Spinal cord (tissue), 10 donors: ENCODE data around the gene ATP8B3. TPM values are rescaled to one million over a fixed set of nuclear protein-coding genes. Genes with fewer than 3 reads are reported as not detected.
"Not testable (repeated sequence)": the region's sequence is repeated elsewhere in the genome, so short reads cannot be mapped to it uniquely, and the experiment has no call there.

Experiments used
- DNase-seq, 6 donors: peaks; one replicate each; pipeline versions ENCODE4 v3.0.0 to v3.0.0-alpha.2; 2013 to 2015; ENCODE audit warnings: low spot score in 6 of 6, low read depth in 4 of 6
- H3K27ac ChIP-seq: one replicate; pipeline ENCODE4 v1.5.1; 2013; ENCODE audit warnings: low read depth, low read length, control low read depth
- H3K27me3 ChIP-seq: one replicate; pipeline ENCODE4 v1.6.1; 2013; ENCODE audit warnings: low read length; ENCODE audit not compliant: control insufficient read depth, insufficient read depth
- H3K36me3 ChIP-seq: one replicate; pipeline ENCODE4 v1.6.1; 2013; ENCODE audit warnings: low read length; ENCODE audit not compliant: control insufficient read depth, insufficient read depth
- H3K4me1 ChIP-seq: one replicate; pipeline ENCODE4 v1.6.1; 2013; ENCODE audit warnings: low read length; ENCODE audit not compliant: control insufficient read depth, insufficient read depth
- H3K4me3 ChIP-seq: one replicate; pipeline ENCODE4 v1.5.1; 2013; ENCODE audit warnings: low read depth, low read length, control low read depth
- H3K9me3 ChIP-seq: one replicate; pipeline ENCODE4 v1.6.1; 2013; ENCODE audit warnings: low read length; ENCODE audit not compliant: control insufficient read depth, insufficient read depth
- WGBS: methylation state at CpG from one replicate; pipeline ENCODE4 v1.1.5; 2013; ENCODE audit warnings: missing lambda C conversion rate; ENCODE audit not compliant: insufficient coverage; 5-methylcytosine and 5-hydroxymethylcytosine counted together
- polyA plus RNA-seq, 2 donors: library from polyadenylated mRNA; unstranded; fragments of 120-200 nt; gene quantifications; one replicate each; pipeline ENCODE4 v1.2.1, GENCODE V29; 2013; ENCODE audit not compliant: insufficient read length in 2 of 2
- total RNA-seq, 2 donors: library from RNA; depleted of rRNA in 1 of 2; stranded (reverse); fragments of 120-200 nt in 1 of 2; fragments of >200 nt in 1 of 2; gene quantifications; one replicate each; pipeline versions ENCODE4 v1.2.3 to v1.2.4, GENCODE V29; 2013 to 2014
- donor health status: healthy.

ATP8B3 gene
- total and polyA plus RNA-seq, 4 donors = 1.0 to 2.1 (median 1.4) TPM

DNA sequence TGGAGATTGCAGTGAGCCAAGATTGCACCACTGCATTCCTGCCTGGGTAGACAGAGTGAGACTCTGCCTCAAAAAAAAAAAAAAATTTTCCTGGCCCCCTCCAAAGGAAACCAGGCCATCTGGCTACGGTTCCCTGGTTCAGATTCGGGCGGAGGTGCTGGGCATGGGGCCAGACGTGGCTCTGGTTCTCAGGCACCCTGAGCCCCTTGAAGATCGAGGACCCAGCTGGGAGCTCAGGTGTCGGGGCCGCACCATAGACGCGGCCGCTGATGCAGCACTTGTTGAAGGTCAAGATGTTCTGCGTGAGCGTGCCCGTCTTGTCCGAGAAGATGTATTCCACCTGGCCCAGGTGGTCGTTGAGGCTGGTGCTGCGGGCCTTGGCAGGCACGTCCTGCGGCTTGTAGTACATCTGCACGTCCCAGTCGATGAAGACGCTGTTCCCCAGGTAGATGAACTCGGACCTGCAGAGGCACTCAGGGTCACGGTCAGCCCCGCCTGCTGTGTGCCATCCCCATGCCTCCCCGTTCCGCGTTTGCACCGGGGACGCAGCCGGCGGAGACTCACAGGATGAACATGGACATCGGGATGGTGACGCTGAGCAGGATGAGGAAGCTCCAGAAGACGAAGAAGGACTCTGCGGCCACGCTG lies 12.3 kb downstream of the ATP8B3 start:
- H3K27ac ChIP-seq = no peak overlapping the region
- H3K36me3 ChIP-seq = no peaks in the 10 kb centered on the region
- no peak overlapping the region for H3K4me3 ChIP-seq
- 81% methylated on average over 36 of the region's 36 CpGs for WGBS
- no peaks in the 10 kb centered on the region for H3K9me3 ChIP-seq
- H3K27me3 ChIP-seq = peaks cover 5% of the 10 kb centered on the region
- peaks cover 9% of the 10 kb centered on the region for H3K4me1 ChIP-seq
- DNase-seq = no peak

DNA sequence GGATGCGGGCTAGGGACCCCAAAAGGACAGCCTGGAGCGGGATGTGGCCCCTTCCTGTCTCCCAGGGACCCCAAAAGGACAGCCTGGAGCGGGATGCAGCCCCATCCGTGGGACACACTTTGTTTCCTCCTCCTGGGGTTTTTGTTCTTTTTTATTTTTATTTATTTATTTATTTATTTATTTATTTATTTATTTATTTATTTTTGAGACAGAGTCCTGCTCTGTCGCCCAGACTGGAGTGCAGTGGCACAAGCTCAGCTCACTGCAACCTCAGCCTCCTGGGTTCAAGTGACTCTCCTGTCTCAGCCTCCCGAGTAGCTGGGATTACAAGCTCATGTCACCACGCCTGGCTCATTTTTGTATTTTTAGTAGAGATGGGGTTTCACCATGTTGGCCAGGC lies 14.8 kb downstream of the ATP8B3 start:
- H3K9me3 ChIP-seq, DNase-seq, H3K36me3 ChIP-seq, H3K27me3 ChIP-seq, H3K27ac ChIP-seq, H3K4me1 ChIP-seq, H3K4me3 ChIP-seq: not testable (repeated sequence)
- 100% methylated on average over 1 of the region's 7 CpGs for WGBS

DNA sequence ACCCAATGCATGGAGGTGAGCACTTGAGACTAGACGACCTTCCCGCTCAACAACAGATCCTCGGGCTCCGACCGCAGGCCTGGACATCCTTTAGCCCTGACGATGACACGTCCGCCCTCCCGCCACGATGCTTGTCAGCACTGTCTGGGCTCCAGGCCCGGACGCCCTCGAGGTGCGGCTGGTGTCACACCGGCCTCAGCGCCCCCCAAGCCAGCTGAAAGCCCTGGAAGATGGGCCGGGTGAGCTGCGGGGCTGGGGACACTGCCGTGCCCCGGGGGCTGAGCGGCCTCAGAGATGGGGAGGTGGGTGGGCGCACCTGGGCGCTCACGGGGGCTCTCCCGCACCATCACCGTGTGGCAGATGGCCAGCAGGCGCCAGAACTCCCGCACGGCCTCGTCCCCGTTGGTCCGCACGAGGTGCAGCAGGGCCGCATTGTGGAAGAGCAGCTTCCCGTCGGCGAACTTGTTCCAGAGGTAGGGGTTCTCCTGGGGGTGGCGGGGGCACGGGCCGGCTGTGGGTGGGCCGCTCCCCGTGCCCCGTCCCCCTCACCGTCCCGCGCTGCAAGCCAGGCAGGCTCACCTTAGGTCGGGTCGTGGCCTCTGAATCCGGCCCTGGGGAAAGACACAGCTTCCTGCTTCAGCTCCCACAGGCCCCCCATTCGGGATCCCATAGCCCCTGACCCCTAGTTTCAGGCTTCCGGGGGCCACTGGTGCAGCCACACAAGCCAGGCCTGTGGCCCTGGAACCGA lies 15.5 kb downstream of the ATP8B3 start:
- no peak for DNase-seq
- WGBS = 73% methylated on average over 52 of the region's 52 CpGs
- H3K36me3 ChIP-seq = no peaks in the 10 kb centered on the region
- H3K9me3 ChIP-seq = no peaks in the 10 kb centered on the region
- peaks cover 9% of the 10 kb centered on the region for H3K4me1 ChIP-seq
- H3K27ac ChIP-seq = no peak overlapping the region
- H3K4me3 ChIP-seq = no peak overlapping the region
- H3K27me3 ChIP-seq = peaks cover 5% of the 10 kb centered on the region

DNA sequence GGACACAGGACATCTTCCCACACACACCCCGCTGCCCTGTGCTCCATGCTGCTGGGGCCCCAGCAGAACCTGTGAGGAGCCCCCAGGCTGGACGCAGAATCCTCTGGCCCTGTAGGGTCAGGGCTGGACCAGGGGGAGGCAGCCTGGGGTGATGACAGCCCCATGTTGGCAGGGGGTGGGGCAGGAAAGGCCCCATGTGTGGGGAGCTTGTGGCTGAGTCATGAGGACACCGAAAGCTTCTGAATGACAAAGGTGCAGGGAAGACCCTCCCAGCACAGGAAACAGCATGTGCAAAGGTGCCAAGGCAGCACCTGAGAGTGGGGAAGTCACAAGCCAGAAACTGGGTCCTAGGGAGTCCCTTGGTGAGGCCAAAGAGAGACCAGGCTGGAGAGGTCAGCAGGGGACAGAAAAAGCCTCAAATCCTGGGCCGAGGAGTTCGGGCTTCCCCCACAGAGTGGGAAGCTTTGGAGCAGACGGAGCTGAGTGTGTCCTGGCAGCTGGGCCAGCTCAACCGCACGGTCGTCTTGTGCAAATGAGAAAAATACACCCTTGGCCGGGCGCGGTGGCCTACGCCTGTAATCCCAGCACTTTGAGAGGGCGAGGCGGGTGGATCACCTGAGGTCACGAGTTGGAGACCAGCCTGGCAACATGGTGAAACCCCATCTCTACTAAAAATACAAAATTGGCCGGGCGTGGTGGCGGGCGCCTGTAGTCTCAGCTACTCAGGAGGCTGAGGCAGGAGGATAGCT lies 17.5 kb downstream of the ATP8B3 start:
- no peaks in the 10 kb centered on the region for H3K9me3 ChIP-seq
- H3K27me3 ChIP-seq = peaks cover 7% of the 10 kb centered on the region
- H3K36me3 ChIP-seq = no peaks in the 10 kb centered on the region
- no peak overlapping the region for H3K4me3 ChIP-seq
- no peak overlapping the region for H3K27ac ChIP-seq
- no peak for DNase-seq
- WGBS = 71% methylated on average over 15 of the region's 20 CpGs
- H3K4me1 ChIP-seq = peaks cover 10% of the 10 kb centered on the region

DNA sequence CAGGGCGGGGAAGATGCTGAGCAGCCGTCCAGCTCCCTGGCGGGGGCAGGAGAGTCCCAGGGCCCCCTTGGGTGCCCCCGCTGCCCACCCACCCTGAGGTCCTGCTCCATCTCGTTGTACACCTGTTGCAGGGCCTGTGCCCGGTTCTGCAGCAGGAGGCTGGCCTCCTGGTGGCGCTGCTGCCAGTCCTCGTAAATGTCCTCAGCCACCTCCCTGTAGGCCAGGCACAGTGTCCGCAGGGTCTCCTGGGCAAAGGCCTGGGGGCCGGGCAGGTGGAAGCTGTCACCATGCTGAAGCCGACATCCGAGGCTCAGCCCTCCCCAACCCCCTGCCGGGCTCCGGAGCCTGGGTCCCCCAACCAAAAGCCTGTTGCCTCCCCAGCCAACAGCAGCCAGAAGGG lies 20.2 kb downstream of the ATP8B3 start:
- 76% methylated on average over 14 of the region's 14 CpGs for WGBS
- H3K4me1 ChIP-seq = peaks cover 19% of the 10 kb centered on the region
- H3K9me3 ChIP-seq = no peaks in the 10 kb centered on the region
- H3K4me3 ChIP-seq = no peak overlapping the region
- H3K36me3 ChIP-seq = no peaks in the 10 kb centered on the region
- no peak for DNase-seq
- peaks cover 24% of the 10 kb centered on the region for H3K27me3 ChIP-seq
- H3K27ac ChIP-seq = no peak overlapping the region

DNA sequence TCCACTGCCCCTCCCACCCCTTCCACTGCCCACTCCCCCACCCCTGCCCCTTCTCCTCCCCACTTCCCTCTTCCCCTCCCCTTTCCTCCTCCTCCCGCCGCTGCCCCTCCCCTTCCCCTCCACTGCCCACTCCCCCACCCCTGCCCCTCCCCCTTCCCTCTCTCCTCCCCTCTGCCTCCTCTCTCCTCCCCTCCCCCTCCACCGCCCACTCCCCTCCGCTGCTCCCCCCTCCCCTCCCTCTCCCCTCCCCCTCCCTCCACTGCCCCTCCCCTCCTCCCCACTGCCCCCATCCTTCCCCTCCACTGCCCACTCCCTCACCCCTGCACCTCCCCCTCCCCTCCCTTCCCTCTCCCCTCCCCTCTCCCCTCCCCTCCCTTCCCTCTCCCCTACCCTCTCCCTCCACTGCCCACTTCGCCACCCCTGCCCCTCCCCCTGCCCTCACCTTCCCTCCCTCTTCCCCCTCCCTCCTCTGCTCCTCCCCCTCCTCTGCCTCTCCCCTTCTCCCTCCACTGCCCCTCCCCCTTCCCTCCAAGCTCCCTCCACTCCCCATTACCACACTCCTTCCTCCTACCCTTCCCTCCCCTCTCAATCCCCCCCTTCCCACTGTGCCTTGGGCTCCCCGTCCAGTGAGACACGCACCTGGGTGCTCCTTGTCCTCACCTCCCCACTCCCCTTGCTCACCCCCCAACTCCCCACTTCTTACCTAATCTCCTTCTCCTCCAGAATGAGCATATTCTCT lies 21.9 kb downstream of the ATP8B3 start:
- no peak overlapping the region for H3K27ac ChIP-seq
- WGBS = 21% methylated on average over 2 of the region's 7 CpGs
- H3K4me1 ChIP-seq = peaks cover 9% of the 10 kb centered on the region
- no peak overlapping the region for H3K4me3 ChIP-seq
- H3K27me3 ChIP-seq = peaks cover 22% of the 10 kb centered on the region
- H3K36me3 ChIP-seq = no peaks in the 10 kb centered on the region
- no peaks in the 10 kb centered on the region for H3K9me3 ChIP-seq
- no peak for DNase-seq

DNA sequence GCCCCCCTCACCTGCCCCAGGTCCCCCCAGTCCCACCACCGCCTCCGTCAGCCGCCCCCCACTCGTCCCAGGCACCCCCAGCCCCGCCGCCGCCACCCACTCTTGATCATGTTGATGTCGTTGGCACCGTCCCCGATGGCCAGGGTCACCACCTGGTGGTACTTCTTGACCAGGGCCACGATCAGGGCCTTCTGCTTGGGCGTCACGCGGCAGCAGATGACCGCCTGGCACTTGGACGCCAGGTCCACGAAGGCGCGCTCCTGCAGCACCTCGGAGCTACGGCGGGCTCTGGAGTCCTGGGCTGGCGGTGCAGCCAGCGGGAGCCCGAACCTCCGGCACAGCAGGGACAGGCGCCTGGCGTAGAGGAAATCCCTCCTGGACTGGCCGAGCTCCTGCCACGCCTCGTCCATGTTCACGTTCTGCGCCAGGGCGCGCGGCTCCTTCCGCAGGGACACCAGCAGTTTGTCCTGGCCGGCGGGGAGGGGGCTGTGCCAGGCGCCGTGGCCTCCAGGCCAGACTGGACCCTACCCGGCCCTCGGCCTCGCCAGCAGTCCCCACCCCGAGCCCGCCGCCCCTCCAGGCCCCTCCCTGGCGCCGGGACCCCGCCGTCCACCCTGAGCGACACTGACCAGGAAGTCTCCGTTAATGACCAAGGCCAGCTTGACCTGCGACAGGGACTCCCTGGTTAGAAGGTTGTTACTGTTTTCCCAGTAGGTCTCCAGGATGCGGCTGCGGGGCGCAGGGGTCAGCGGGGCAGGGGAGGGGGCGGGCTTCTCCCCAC lies 22.6 kb downstream of the ATP8B3 start:
- DNase-seq = no peak
- Histone ChIP-seq H3K4me3 (no peak overlapping the region), H3K27ac (no peak overlapping the region), H3K9me3 (no peaks in the 10 kb centered on the region), H3K36me3 (no peaks in the 10 kb centered on the region), H3K27me3 (peaks cover 23% of the 10 kb centered on the region), H3K4me1 (peaks cover 9% of the 10 kb centered on the region)
- WGBS = 17% methylated on average over 49 of the region's 59 CpGs

DNA sequence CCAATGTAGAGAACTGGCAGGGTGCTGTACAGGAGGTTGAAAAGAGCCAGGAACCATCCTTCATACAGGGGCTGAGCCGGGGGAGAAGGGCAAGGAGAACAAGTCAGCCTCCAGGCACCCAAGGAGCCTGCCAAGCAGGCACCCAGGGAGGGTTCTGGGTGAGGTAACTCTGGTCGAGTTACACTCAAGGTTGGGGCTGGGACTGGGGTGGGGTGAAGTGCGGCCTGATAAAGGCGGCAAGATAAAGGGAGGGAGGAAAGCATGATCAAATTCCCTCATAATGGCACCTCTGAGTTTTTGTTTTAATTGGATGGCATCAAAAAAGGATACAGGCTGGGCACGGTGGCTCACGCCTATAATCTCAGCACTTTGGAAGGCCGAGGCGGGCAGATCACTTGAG lies 25.0 kb downstream of the ATP8B3 start:
- 87% methylated on average over 4 of the region's 8 CpGs for WGBS
- H3K27me3 ChIP-seq = peaks cover 34% of the 10 kb centered on the region
- DNase-seq = no peak
- no peak overlapping the region for H3K27ac ChIP-seq
- peaks cover 9% of the 10 kb centered on the region for H3K4me1 ChIP-seq
- H3K4me3 ChIP-seq = no peak overlapping the region
- H3K9me3 ChIP-seq = no peaks in the 10 kb centered on the region
- no peaks in the 10 kb centered on the region for H3K36me3 ChIP-seq

DNA sequence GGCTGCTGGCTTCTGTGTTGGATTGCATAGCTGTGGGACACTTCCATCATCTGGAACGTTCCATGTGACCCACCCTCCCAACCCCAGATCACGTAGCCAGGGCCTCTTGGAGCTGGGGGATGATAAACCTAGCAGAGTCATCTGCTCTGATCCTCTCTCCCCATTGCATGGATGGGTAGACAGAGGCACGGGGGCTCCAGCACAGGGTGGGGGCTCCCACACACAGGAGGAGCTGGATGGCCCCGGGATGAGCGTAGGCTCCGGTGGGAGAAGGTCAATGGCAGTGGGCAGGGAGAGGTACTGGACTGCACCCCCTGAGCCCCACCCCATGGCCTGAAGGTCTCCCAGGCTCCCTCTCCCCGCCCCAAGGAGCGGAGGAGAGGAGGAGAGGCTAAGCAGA lies 25.4 kb downstream of the ATP8B3 start:
- DNase-seq = no peak
- Histone ChIP-seq H3K27ac (no peak overlapping the region), H3K27me3 (peaks cover 38% of the 10 kb centered on the region), H3K9me3 (peaks cover 3% of the 10 kb centered on the region), H3K36me3 (no peaks in the 10 kb centered on the region), H3K4me3 (no peak overlapping the region), H3K4me1 (peaks cover 9% of the 10 kb centered on the region)
- 100% methylated on average over 1 of the region's 8 CpGs for WGBS
